Neural cell (in vitro differentiated cells): ENCODE measurements around the gene TTC23.

ENCODE experiments used
- POLR2AphosphoS5 ChIP-seq: IDR thresholded peaks from 2 replicates; pipeline ENCODE4 v1.6.1; 2012
- TAF1 ChIP-seq: IDR thresholded peaks from 2 replicates; pipeline ENCODE4 v1.6.1; 2012; ENCODE audit warnings: low read depth
- TF ChIP-seq, protein P1 (sequence below): fragments of 450-650 bp; IDR thresholded peaks from 2 replicates; pipeline ENCODE4 v1.5.1; 2014; ENCODE audit warnings: antibody characterized with exemption, mild to moderate bottlenecking, moderate library complexity; ENCODE audit not compliant: poor library complexity, severe bottlenecking

DNA sequence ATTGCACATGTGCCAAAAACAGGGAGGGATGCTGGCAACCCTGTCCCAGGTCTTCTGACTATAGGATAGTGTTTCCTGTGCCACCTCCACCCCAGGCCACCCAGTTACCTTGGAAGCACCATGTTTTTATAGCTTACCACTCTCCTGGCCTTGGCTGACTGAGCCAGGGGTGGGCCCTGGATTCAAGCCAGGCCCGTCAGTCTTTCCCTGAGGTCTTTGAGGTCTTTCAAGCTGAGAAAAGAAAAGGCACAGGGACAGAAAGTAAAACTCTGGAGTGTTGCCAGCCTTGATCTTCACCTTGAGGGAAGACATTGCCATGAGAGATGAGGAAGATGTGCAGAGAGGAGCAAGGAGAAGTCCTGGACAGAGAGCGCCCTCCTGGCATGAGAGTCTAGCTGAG is 98.2 kb downstream of the TTC23 start:
- TF ChIP-seq TAF1 (no peak), POLR2AphosphoS5 (no peak)
- TF ChIP-seq, protein P1, sequence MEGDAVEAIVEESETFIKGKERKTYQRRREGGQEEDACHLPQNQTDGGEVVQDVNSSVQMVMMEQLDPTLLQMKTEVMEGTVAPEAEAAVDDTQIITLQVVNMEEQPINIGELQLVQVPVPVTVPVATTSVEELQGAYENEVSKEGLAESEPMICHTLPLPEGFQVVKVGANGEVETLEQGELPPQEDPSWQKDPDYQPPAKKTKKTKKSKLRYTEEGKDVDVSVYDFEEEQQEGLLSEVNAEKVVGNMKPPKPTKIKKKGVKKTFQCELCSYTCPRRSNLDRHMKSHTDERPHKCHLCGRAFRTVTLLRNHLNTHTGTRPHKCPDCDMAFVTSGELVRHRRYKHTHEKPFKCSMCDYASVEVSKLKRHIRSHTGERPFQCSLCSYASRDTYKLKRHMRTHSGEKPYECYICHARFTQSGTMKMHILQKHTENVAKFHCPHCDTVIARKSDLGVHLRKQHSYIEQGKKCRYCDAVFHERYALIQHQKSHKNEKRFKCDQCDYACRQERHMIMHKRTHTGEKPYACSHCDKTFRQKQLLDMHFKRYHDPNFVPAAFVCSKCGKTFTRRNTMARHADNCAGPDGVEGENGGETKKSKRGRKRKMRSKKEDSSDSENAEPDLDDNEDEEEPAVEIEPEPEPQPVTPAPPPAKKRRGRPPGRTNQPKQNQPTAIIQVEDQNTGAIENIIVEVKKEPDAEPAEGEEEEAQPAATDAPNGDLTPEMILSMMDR: no peak
